NCI-H1417 (cell line): ENCODE data around the gene BANP.
"Not testable (repeated sequence)": the region's sequence is repeated elsewhere in the genome, so short reads cannot be mapped to it uniquely, and the experiment has no call there.

Experiments
- DNase-seq, 3 experiments: peaks; one replicate each; lab custom pipeline; 2025; lab: John Stamatoyannopoulos, UW

BANP gene

GRCh38 chr16:88101623-88102105 is 150.4 kb downstream of the BANP start:
- DNase-seq = not testable (repeated sequence)

- DNase-seq = no peak
Measured at GRCh38 chr16:88102597-88102996, 151.4 kb downstream of the BANP start.

GRCh38 chr16:88103011-88103410 is 151.8 kb downstream of the BANP start:
- DNase-seq = no peak

- no peak for DNase-seq
Measured at GRCh38 chr16:88103581-88104188, 152.5 kb downstream of the BANP start.

- DNase-seq = not testable (repeated sequence)
Measured at GRCh38 chr16:88104363-88104762, 153.1 kb downstream of the BANP start.

GRCh38 chr16:88105574-88106140 is 154.4 kb downstream of the BANP start:
- not testable (repeated sequence) for DNase-seq

DNA sequence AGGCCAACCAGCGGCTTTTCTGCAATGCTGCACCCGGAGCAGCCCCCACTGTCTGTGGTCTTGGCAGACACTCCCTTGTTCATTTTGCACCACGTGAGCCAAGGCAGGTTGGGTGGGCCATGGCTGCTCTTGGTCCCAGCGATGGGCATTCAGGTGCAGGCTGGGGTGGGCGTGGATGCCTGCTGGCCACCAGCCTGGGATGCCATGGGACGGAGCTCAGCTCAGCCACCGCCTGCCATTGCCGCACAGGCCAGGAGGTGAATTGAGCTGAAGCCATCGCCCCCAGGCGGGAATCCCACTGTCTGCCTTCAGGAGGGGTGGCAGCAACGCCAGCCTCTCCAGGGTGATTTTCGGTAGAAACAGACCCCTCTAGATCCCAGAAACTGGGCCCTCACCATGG is 155.3 kb downstream of the BANP start:
- DNase-seq = not testable (repeated sequence)

DNA sequence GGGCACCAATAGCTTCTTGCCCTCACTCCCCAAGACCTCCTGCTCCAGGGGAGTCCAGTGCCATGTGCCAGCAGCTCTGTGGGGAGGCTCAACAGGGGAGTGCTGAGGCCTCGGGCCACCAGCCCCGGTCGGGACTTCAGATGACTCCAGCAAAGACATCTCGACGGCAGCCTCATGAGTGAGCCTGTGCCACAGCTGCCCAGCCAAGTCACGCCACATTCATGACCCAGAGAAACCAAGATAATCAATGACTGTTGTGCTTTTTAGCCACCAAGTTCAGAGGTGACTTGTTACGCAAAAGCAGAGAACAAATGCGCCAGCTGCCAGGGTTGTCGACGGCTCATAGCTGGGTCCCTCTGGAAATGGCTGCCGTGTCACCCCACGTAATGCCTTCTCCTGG is 157.5 kb downstream of the BANP start:
- DNase-seq = no peak

DNA sequence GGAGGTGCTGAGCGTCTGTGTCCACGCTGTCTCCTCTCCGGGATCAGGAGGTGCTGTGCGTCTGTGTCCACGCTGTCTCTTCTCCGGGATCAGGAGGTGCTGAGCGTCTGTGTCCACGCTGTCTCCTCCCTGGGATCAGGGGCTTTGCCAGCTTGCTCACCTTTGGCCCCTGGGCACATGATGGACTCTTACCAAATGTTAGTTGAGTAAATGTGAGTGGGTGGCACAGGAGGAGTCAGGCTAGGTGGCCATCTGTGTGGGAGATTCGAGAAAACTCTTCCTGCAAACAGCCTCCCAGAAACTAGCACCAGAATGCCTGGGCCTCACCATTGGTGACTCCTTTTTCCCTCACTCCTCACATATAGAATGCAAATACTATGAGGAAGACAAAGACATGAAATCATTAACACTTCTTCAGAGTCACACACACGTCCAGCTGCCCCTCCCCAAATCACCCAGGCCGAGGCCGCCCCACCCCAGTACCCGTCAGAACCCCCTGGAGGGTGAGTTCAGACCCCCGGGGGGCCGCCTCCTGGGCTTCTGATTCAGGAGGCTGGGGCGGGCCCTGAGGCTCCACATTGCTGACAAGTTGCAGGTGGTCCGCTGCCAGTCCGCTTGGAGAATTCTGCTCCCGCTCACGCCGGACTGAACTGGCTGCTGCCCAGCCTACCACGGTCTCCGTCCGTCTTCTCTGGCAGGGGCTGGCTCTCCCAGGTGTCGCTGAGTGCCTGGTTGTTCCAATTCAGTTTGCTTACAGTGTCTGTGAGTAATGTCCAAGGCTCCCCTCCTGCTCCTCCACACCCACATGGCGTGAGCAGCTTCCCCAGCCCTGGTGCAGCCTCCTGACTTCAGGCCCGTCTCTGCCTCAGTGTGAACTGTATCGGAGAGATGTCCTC is 158.7 kb downstream of the BANP start:
- not testable (repeated sequence) for DNase-seq

- not testable (repeated sequence) for DNase-seq
Measured at GRCh38 chr16:88110875-88111494, 159.8 kb downstream of the BANP start.

- DNase-seq = not testable (repeated sequence)
Measured at GRCh38 chr16:88111976-88112375, 160.7 kb downstream of the BANP start.

DNA sequence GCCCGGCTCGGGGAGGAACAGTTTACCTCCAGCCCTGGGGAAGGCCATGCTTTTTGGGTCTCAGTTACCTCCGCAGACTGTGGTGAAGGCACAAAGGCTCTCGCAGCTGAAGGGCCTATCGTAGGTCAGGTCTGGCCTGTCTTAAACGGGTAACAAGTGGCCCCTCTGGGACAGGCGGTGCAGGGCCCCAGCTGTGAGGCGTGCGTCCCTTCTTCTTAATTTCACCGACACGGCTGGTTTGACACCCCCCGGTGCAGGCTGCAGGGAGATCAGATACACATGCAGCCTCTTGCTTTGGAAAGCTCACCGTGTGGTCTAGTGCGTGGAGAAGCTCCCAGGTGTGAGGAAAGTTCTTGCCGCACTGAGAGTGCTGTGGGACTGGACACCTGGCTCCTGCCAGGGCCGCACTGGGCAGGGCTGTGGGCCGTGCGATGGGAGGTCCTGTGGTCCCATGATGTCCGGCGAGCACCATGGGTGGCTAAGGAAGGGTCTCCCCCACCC is 162.4 kb downstream of the BANP start:
- DNase-seq = peak in 1 of 3 experiments; percentile 2

GRCh38 chr16:88114541-88115228 is 163.5 kb downstream of the BANP start:
- not testable (repeated sequence) for DNase-seq

DNA sequence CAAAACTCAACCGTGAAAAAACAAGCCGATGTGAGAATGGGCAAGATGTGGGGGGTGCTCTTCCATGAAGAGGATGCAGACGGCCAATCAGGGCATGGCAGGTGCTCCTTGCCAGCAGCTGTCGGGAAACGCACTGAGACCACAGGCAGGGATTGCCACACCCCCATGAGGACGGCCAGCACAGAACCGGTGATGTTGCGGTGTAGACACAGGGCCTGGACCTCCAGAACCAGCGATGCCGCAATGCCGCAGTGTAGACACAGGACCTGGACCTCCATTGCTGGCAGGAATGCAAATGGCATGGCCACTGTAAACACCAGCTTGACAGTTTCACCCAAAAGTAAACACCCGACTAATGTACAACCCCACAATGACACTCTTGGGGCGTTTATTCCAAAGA is 164.9 kb downstream of the BANP start:
- DNase-seq = no peak

DNA sequence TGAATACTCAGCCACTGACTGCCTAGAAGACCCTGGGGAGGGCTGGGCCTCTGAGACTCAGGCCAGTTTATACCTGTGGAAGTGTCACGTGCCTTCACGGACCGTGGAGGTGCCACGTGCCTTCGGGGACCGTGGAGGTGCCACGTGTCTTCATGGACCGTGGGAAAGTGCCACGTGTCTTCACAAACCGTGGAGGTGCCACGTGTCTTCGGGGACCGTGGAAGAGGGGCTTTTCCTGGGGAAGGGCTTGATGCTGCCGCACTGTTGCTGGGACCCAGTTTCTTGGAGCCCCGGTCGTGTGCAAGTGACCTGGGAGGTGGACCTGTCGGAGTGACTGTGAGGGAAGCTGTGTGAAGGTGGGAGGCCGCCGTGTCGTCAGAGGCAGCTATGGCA is 166.2 kb downstream of the BANP start:
- DNase-seq = no peak

- no peak for DNase-seq
Measured at GRCh38 chr16:88118376-88118775, 167.1 kb downstream of the BANP start.

GRCh38 chr16:88118852-88119741 is 167.9 kb downstream of the BANP start:
- DNase-seq = not testable (repeated sequence)

DNA sequence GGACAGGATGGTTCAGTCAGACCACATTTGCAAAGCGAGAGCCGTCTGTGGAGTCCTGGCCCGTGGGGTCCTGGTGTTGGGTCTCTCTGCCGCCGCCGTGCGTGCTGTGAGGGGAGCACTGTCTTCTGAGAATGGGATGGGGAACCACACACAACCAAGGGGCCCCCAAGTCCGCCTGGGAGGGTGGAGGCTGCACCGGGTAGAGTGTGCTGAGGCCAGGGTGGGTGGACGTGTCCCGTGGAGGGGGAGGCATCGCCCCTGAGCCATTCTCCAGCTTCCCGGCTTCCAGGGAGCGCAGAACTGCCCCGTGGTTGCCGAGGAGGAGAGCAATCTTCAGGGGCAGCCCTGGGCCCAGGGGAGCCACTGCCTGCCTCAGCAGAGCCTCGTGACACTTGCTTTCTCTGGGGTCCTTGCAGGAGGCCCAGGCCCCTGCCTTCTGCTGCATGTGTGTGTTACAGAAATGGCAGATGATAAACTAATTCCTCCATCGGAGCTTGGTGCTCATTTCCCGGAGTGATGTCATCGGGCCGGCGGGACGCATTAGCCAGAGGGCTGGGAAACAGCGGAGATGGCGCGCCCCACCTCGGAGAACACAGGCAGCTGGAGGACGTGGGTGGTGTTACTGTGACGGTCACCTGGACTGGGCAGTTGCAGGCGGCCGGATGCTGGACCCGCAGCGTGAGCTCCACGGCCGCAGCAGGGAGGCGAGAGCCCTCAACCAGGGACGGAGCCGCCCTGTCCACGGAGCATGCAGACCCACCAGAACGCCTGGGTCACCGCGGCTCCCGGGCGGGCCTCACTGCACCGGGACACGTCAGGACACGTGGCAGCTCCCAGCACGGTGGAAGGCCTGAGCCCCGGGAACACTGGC is 168.9 kb downstream of the BANP start:
- DNase-seq = not testable (repeated sequence)

DNA sequence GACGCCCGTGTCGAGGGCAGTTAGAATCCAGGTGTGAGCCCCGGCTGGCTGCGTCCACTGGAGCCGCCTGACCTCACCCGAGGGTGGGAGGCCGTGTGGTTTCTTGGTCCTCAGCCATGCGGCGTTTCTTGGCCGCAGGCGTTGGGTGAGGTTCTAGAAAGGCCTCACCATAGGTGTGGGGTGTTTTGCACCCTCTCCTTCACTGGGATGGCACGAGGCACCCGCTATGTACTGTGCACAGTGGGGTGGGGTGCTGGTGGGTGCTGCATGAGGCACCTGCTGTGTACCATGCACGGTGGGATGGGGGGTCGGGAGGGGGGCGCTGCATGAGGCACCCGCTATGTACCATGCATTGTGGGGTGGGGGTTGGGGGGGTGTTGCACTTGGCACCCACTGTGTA is 169.6 kb downstream of the BANP start:
- DNase-seq = no peak
